ENCODE results near the gene JAZF1.

GRCh38 chr7:27799212-27799611, 381.4 kb downstream of the JAZF1 start:
- TF ChIP-seq CTCF (IDR thresholded peaks at IDR 0.05) (no peak), ZFX (IDR thresholded peaks at IDR 0.05; ENCODE audit: borderline replicate concordance) (no peak)

All from 22Rv1 (cell line).